ENCODE measurements around the gene TFAP2A. TPM values are rescaled to one million over a fixed set of nuclear protein-coding genes. Genes with fewer than 3 reads are reported as not detected.

Gene TFAP2A
- total RNA-seq, 1 donor from 2014 or later = 3.4 TPM

GRCh38 chr6:10408457-10408856, 6.4 kb downstream of the TFAP2A start:
- Histone ChIP-seq H3K36me3 (ENCODE audit: control insufficient read depth, insufficient read depth, low read length) (peaks cover 14% of the 10 kb centered on the region), H3K4me3 (ENCODE audit: low read depth, low read length) (peak overlapping the region; percentile 61), H3K27me3 (ENCODE audit: control insufficient read depth, insufficient read depth, low read length) (no peaks in the 10 kb centered on the region)
- FAIRE-seq (no peak), DNase-seq (ENCODE audit: low read depth) (peak; percentile 18)
- TF ChIP-seq, protein P1, sequence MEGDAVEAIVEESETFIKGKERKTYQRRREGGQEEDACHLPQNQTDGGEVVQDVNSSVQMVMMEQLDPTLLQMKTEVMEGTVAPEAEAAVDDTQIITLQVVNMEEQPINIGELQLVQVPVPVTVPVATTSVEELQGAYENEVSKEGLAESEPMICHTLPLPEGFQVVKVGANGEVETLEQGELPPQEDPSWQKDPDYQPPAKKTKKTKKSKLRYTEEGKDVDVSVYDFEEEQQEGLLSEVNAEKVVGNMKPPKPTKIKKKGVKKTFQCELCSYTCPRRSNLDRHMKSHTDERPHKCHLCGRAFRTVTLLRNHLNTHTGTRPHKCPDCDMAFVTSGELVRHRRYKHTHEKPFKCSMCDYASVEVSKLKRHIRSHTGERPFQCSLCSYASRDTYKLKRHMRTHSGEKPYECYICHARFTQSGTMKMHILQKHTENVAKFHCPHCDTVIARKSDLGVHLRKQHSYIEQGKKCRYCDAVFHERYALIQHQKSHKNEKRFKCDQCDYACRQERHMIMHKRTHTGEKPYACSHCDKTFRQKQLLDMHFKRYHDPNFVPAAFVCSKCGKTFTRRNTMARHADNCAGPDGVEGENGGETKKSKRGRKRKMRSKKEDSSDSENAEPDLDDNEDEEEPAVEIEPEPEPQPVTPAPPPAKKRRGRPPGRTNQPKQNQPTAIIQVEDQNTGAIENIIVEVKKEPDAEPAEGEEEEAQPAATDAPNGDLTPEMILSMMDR (IDR thresholded peaks at IDR 0.05; ENCODE audit: insufficient read depth, low read length, severe bottlenecking) = no peak

DNA sequence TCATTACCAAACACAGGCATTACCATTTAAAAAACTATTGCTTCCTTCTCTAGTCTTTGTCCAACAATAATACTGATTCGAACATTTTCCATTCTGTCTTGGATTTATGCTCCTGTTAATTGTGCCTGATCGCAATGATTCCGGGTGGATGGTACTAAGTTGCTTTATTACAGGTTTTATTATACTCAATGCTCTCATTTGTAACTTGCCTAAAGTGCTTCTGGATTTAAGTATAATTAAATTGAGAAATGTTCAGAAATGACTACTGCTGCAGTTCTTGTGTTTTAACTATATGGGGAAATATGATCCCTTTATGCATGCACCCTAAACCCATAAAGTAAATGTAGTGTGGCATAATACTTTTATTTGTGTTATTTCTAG, 7.2 kb downstream of the TFAP2A start:
- Histone ChIP-seq H3K27me3 (ENCODE audit: control insufficient read depth, insufficient read depth, low read length) (no peaks in the 10 kb centered on the region), H3K36me3 (ENCODE audit: control insufficient read depth, insufficient read depth, low read length) (peaks cover 14% of the 10 kb centered on the region), H3K4me3 (ENCODE audit: low read depth, low read length) (peak overlapping the region; percentile 61)
- TF ChIP-seq, protein P1 (IDR thresholded peaks at IDR 0.05; ENCODE audit: insufficient read depth, low read length, severe bottlenecking) = no peak
- no peak for DNase-seq (ENCODE audit: low read depth)
- FAIRE-seq = no peak

GRCh38 chr6:10407018-10407673, 7.7 kb downstream of the TFAP2A start:
- FAIRE-seq (no peak), DNase-seq (ENCODE audit: low read depth) (no peak)
- TF ChIP-seq, protein P1 (IDR thresholded peaks at IDR 0.05; ENCODE audit: insufficient read depth, low read length, severe bottlenecking) = no peak
- Histone ChIP-seq H3K27me3 (ENCODE audit: control insufficient read depth, insufficient read depth, low read length) (no peaks in the 10 kb centered on the region), H3K36me3 (ENCODE audit: control insufficient read depth, insufficient read depth, low read length) (peaks cover 17% of the 10 kb centered on the region), H3K4me3 (ENCODE audit: low read depth, low read length) (peak overlapping the region; percentile 61)

- Histone ChIP-seq H3K36me3 (ENCODE audit: control insufficient read depth, insufficient read depth, low read length) (peaks cover 20% of the 10 kb centered on the region), H3K27me3 (ENCODE audit: control insufficient read depth, insufficient read depth, low read length) (no peaks in the 10 kb centered on the region), H3K4me3 (ENCODE audit: low read depth, low read length) (peak overlapping the region; percentile 61)
- DNase-seq (ENCODE audit: low read depth) = peak; percentile 91
- no peak for FAIRE-seq
- TF ChIP-seq, protein P1 (IDR thresholded peaks at IDR 0.05; ENCODE audit: insufficient read depth, low read length, severe bottlenecking) = no peak
Observed at GRCh38 chr6:10406556-10406955, 8.3 kb downstream of the TFAP2A start.

DNA sequence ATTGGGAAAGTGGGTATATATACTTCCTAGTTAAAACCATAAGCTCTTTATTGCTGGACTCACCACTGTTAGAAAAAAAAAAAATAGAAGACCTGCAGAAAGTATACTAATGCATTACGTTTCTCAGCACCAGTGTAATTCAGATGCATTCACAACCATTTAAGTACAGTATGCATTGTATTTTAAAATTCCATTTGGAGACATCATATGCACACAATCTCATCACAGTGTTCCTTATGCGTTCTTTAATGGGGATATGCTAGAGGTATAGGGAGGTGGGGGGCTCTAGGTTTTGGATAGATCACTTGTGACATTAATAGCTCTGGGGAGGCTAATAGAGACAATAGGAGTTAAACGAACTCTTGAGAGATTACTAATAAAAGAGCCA, 9.4 kb downstream of the TFAP2A start:
- TF ChIP-seq, protein P1 (IDR thresholded peaks at IDR 0.05; ENCODE audit: insufficient read depth, low read length, severe bottlenecking) = no peak
- Histone ChIP-seq H3K4me3 (ENCODE audit: low read depth, low read length) (peak overlapping the region; percentile 40), H3K36me3 (ENCODE audit: control insufficient read depth, insufficient read depth, low read length) (peaks cover 16% of the 10 kb centered on the region), H3K27me3 (ENCODE audit: control insufficient read depth, insufficient read depth, low read length) (no peaks in the 10 kb centered on the region)
- DNase-seq (ENCODE audit: low read depth) (peak; percentile 43), FAIRE-seq (no peak)
